Suprapubic skin (tissue), 4 donors: ENCODE data around the gene ESM1. TPM values are rescaled to one million over a fixed set of nuclear protein-coding genes. Genes with fewer than 3 reads are reported as not detected.

Experiments used
- DNase-seq, 2 donors: peaks; one replicate each; pipeline ENCODE4 v3.0.0-alpha.2; 2019; ENCODE audit warnings: low spot score in 2 of 2
- H3K27ac ChIP-seq: fragments of 200-600 bp; sonication (generic); one replicate; pipeline ENCODE4 v1.5.1; 2019
- H3K27me3 ChIP-seq: fragments of 200-600 bp; sonication (generic); one replicate; pipeline ENCODE4 v1.5.1; 2019
- H3K36me3 ChIP-seq: fragments of 200-600 bp; sonication (generic); one replicate; pipeline ENCODE4 v1.5.1; 2019
- H3K4me1 ChIP-seq: fragments of 200-600 bp; sonication (generic); one replicate; pipeline ENCODE4 v1.5.1; 2019
- H3K4me3 ChIP-seq: fragments of 200-600 bp; sonication (generic); one replicate; pipeline ENCODE4 v1.5.1; 2019; ENCODE audit warnings: mild to moderate bottlenecking
- H3K9me3 ChIP-seq: fragments of 200-600 bp; sonication (generic); one replicate; pipeline ENCODE4 v1.5.1; 2019
- EP300 ChIP-seq: sonication (generic); formaldehyde crosslinking; IDR thresholded peaks from one replicate; pipeline ENCODE4 v1.6.1; 2017; ENCODE audit warnings: antibody characterized with exemption
- POLR2A ChIP-seq, 2 donors: fragments of 450-650 bp; IDR thresholded peaks; one replicate each; pipeline ENCODE4 v1.6.1; 2017; ENCODE audit warnings: antibody characterized with exemption in 2 of 2, mild to moderate bottlenecking in 2 of 2, moderate library complexity in 2 of 2
- POLR2AphosphoS5 ChIP-seq, 3 donors: sonication (generic); formaldehyde crosslinking; IDR thresholded peaks; one replicate each; pipeline ENCODE4 v1.6.1; 2017; ENCODE audit warnings: antibody characterized with exemption in 3 of 3
- WGBS: methylation state at CpG from one replicate; pipeline ENCODE4 v1.1.5; 2018; 5-methylcytosine and 5-hydroxymethylcytosine counted together
- total RNA-seq, 4 donors: library from RNA; depleted of rRNA; stranded (reverse); fragments of >200 nt; gene quantifications; one replicate each; pipeline ENCODE4 v1.1.0, GENCODE V29; 2016
- TF ChIP-seq, protein P1 (sequence below), 2 donors: fragments of 200-600 bp in 1 of 2; fragments of 450-650 bp in 1 of 2; sonication (generic) in 1 of 2; IDR thresholded peaks; one replicate each; pipeline ENCODE4 v1.5.1; 2016 to 2019; ENCODE audit warnings: antibody characterized with exemption in 2 of 2, mild to moderate bottlenecking in 1 of 2, moderate library complexity in 1 of 2

Gene ESM1
- total RNA-seq, 4 donors from 2014 or later, result 0.38 to 0.49 TPM; not detected in 2

GRCh38 chr5:54995168-54995567 is 9.8 kb upstream of the ESM1 start:
- H3K9me3 ChIP-seq, result no peaks in the 10 kb centered on the region
- TF ChIP-seq POLR2AphosphoS5 (IDR thresholded peaks at IDR 0.05), result no peak
- no peak for TF ChIP-seq EP300
- TF ChIP-seq POLR2A (IDR thresholded peaks at IDR 0.05), result no peak
- TF ChIP-seq, protein P1, sequence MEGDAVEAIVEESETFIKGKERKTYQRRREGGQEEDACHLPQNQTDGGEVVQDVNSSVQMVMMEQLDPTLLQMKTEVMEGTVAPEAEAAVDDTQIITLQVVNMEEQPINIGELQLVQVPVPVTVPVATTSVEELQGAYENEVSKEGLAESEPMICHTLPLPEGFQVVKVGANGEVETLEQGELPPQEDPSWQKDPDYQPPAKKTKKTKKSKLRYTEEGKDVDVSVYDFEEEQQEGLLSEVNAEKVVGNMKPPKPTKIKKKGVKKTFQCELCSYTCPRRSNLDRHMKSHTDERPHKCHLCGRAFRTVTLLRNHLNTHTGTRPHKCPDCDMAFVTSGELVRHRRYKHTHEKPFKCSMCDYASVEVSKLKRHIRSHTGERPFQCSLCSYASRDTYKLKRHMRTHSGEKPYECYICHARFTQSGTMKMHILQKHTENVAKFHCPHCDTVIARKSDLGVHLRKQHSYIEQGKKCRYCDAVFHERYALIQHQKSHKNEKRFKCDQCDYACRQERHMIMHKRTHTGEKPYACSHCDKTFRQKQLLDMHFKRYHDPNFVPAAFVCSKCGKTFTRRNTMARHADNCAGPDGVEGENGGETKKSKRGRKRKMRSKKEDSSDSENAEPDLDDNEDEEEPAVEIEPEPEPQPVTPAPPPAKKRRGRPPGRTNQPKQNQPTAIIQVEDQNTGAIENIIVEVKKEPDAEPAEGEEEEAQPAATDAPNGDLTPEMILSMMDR (IDR thresholded peaks at IDR 0.05), result no peak
- no peak overlapping the region for H3K27ac ChIP-seq
- no peak overlapping the region for H3K4me3 ChIP-seq
- no peaks in the 10 kb centered on the region for H3K36me3 ChIP-seq
- H3K4me1 ChIP-seq, result no peaks in the 10 kb centered on the region
- no peak for DNase-seq
- 86% methylated on average over 3 of the region's 3 CpGs for WGBS
- no peaks in the 10 kb centered on the region for H3K27me3 ChIP-seq

DNA sequence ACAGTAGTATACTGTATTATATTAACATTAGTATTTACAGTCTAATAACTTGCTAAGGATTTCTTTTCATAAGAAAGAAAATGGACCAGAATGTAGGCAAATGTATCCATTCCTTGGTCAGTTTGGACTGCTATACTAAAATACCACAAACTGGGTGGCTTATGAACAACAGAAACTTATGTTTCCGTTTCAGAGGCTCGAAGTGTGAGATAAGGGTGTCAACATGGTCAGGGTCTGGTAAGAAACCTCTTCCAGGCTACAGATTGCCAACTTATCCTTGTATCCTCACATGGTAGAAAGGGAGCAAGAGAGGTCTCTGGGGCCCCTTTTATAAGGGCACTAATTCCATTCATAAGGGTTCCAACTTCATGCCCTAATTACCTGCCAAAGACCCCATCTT is 9.2 kb upstream of the ESM1 start:
- Histone ChIP-seq H3K27me3 (peaks cover 3% of the 10 kb centered on the region), H3K9me3 (no peaks in the 10 kb centered on the region), H3K27ac (no peak overlapping the region), H3K4me3 (no peak overlapping the region), H3K36me3 (no peaks in the 10 kb centered on the region), H3K4me1 (no peaks in the 10 kb centered on the region)
- TF ChIP-seq POLR2A (IDR thresholded peaks at IDR 0.05), result no peak
- no peak for TF ChIP-seq POLR2AphosphoS5 (IDR thresholded peaks at IDR 0.05)
- no peak for TF ChIP-seq EP300
- TF ChIP-seq, protein P1 (IDR thresholded peaks at IDR 0.05), result no peak
- DNase-seq, result no peak
- 88% methylated on average over 2 of the region's 2 CpGs for WGBS

DNA sequence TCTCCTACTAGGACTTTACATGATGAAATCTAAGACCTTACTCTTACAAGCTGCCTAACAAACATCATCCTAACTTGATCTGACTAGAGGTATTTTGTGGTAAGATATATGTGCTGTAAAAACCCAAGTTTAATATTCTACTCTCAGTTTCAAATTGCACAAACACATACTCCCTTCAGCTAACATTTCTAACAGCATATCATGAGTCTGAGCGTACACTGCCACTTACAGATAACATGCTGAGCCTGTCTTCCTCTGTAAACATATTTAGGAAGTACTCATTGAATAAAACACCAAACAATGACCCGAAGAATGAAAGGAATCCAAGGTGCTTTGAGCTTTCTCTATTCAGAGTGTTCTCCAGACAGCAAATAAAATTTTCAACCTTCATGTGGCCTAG is 7.9 kb upstream of the ESM1 start:
- DNase-seq, result no peak
- 65% methylated on average over 2 of the region's 2 CpGs for WGBS
- no peak for TF ChIP-seq POLR2A (IDR thresholded peaks at IDR 0.05)
- TF ChIP-seq, protein P1 (IDR thresholded peaks at IDR 0.05), result no peak
- TF ChIP-seq POLR2AphosphoS5 (IDR thresholded peaks at IDR 0.05), result no peak
- no peak for TF ChIP-seq EP300
- H3K9me3 ChIP-seq, result no peaks in the 10 kb centered on the region
- no peaks in the 10 kb centered on the region for H3K4me1 ChIP-seq
- no peaks in the 10 kb centered on the region for H3K36me3 ChIP-seq
- H3K4me3 ChIP-seq, result no peak overlapping the region
- no peak overlapping the region for H3K27ac ChIP-seq
- peaks cover 4% of the 10 kb centered on the region for H3K27me3 ChIP-seq

DNA sequence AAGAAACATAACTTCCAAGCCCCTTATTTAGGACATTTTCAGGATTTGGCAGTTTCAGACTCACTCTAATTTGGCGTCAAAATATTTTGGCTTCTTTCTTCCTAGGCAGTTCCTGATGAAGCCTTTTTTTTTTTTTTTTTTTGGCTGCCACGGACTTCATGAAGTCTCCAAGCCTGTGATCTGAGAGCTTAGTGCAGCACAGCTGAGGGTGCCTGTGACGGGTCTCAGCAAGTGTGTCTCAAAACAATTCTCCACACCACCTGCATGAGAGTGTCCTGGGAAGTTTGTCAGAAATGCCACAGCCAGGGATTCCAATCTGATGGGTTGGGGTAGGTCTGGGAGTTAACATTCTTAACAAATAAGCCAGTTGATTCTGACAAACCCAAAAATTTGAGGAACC is 6.0 kb upstream of the ESM1 start:
- WGBS, result 39% methylated on average over 3 of the region's 3 CpGs
- Histone ChIP-seq H3K27ac (no peak overlapping the region), H3K36me3 (no peaks in the 10 kb centered on the region), H3K4me3 (no peak overlapping the region), H3K4me1 (no peaks in the 10 kb centered on the region), H3K9me3 (no peaks in the 10 kb centered on the region), H3K27me3 (peaks cover 12% of the 10 kb centered on the region)
- TF ChIP-seq POLR2A (IDR thresholded peaks at IDR 0.05) (no peak), POLR2AphosphoS5 (IDR thresholded peaks at IDR 0.05) (no peak), EP300 (no peak)
- TF ChIP-seq, protein P1 (IDR thresholded peaks at IDR 0.05), result no peak
- DNase-seq, result no peak

DNA sequence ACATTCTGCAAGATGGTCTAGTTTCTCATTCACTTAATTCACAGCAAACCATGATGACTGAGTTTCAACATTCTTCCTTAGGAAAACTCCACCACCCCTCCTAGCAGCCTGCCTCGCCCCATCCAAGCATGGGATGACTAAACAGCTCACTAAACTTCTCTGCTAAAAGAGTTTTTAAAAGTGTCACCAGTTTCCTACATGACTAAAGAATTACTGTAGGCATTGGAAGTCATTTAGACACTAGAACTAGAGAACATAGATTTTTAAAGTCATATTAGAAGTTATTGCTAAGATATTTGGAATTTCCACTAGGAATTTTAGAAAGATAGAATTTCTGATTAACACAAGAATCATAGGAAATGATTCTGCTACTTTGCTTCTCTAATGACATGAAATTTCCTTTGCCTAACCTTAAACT is 5.5 kb upstream of the ESM1 start:
- DNase-seq, result no peak
- H3K4me1 ChIP-seq, result no peaks in the 10 kb centered on the region

More for the DNA sequence above, 5.5 kb upstream of the ESM1 start:
- Histone ChIP-seq H3K27ac (no peak overlapping the region), H3K27me3 (peaks cover 15% of the 10 kb centered on the region), H3K9me3 (no peaks in the 10 kb centered on the region), H3K36me3 (no peaks in the 10 kb centered on the region), H3K4me3 (no peak overlapping the region)
- 63% methylated on average over 1 of the region's 1 CpG for WGBS
- no peak for TF ChIP-seq POLR2AphosphoS5 (IDR thresholded peaks at IDR 0.05)
- TF ChIP-seq, protein P1 (IDR thresholded peaks at IDR 0.05), result no peak
- no peak for TF ChIP-seq EP300
- TF ChIP-seq POLR2A (IDR thresholded peaks at IDR 0.05), result no peak
